NCI-H2171 treated with DMSO at 0.1 percent for 48 hours (cell line): ENCODE results near the gene CENPB.

ENCODE experiments used
- DNase-seq: peaks from one replicate; lab custom pipeline; 2025; lab: John Stamatoyannopoulos, UW

The CENPB gene

DNA sequence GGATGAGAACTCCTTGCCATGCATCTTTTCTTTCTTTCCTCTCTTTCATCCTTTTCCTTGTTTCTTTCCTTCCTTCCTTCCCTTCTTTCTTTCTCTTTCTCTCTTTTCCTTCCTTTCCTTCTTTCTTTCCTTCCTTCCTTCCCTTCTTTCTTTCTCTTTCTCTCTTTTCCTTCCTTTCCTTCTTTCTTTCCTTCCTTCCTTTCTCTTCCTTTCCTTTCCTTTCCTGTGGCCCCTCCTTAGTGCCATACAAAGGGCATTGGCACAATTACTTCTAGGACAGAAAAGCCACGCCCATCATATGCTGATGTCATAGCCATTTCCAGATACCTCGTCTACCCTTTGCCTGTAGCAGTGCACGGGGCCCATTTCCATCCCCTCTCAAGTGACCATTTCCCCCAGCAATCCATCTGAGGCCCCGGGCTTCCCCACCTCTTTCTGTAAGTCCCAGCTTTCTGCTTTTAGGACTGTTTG, 2.2 kb upstream of the CENPB start:
- no peak for DNase-seq

DNA sequence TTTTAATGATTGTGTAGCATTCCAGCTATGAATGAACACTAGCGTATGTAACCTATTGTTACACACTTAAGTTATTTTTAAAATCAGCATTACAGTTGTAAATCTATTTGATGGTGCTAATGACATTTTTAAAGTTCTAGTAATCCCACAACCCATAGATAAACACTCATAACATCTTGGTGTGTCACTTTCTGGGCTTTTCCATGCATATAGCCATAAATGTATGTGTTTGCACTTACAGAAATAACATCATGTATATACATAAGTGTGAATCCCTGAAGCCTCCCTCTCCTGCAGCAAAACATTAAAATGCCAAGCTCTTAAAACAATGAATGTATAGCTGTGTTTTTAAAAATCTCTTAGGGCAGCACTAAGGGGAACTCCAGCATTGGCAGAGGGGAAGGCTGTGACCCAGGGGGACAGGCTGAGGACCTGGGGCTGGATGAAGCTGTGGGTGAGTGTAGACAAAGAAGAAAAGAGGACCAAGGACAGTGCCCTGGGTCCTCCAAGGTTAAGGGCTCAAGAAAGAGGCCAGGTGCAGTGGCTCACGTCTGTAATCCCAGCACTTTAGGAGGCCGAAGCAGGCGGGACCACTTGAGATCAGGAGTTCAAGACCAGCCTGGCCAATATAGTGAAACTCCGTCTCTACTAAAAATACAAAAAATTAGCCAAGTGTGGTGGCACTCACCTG, 929 bp upstream of the CENPB start:
- DNase-seq, result no peak

DNA sequence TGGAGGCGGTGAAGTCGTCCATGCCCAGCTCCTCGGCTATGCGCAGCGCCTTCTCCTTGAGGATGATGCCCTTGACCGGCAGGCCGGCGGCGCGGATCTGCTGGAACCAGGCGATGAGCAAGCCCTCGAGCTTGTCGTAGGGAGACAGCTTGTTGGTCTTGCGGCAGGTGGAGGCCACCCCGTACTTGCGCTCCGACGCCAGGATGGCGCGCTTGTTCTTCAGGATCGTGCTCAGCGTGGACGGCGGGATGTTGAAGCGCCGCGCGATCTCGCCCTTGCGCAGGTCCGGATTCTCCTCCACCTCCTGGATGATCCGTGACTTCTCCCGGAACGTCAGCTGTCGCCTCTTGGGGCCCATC, 435 bp downstream of the CENPB start:
- peak; percentile 42 for DNase-seq

DNA sequence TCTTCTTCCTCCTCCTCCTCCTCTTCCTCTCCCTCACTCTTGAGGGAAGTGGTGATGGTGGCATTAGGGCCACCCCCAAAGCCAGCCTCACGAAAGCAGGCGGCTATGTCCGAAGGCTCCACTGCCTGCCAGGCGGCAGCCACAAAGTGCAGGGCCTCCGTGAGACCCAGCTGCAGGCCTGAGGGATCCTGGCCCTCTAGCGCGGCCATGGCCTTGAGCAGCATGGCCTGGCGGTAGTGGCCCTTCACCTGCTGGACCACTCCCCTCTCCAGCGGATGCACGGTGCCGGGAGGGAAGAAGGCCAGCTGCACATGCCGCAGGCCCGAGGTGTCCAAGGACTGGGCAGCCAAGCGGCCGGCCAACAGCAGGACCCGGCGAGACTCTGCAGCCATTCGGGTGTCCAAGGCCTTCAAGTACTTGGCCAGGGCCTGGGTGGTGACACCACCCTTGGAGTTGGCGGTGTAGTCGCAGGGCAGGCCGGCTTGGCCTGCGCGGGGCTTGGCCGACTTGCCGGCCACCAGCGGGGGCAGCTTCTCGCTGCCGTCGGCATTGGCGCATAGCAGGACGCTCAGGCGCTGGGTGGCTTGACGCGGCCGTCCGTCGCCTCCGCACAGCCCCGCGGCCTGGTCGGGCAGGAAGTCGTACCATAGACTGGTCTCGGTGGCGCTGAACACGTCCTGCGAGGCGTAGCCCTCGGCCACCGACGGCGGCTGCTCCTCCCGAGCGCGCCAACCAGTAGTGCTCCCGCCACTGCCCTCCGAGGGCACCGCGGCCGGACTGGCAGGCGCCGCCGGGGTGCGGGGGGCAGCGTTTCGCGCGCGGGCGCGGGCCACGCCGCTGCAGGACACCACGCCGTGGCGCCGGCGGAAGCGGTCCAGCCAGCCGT, 1.1 kb downstream of the CENPB start:
- DNase-seq, result no peak

DNA sequence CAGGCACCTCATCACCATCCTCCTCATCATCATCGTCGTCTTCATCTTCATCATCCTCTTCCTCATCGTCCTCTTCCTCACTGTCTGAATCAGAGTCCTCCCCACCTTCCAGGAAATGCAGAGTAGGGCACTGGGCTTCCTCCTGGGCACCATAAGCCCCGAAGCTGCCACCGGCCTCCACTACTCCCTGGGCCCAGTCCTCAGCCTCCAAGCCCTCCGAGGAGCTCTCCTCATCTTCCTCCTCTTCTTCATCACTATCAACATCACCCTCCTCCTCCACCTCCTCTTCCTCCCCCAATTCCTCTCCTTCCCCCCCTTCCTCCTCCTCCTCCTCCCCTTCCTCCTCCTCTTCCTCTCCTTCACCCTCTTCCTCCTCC, 1.7 kb downstream of the CENPB start:
- DNase-seq, result no peak

DNA sequence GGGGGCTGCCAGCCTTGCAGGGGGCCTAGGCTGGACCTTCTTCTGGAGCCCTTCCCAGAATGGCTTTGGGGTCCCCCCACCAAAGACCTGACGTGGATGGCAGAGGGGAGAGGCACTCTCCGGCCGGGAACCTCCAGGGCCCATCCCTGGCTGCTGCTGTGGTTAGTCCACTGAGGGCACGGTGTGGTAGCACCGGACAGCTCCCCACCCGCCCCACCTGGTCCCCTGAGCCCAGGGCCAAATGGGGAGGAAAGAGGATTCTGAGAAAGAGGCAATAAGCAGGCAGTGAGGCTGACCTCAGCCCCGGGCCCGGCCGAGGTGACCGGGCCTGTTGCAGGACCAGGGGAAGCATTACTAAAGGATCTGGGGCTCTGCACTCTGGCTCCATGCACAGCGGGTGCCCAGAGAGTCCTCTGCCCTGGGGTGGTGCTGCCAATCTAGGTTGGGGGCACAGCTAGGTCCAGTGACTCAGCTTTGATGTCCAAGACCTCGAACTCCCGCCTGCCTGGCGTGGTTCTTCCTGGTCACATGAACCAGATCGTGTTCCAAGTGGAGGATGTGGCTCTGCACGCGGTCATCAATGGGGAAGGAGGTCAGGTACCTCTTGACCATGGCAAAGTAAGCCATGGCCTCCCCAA, 2.2 kb downstream of the CENPB start:
- DNase-seq, result no peak

DNA sequence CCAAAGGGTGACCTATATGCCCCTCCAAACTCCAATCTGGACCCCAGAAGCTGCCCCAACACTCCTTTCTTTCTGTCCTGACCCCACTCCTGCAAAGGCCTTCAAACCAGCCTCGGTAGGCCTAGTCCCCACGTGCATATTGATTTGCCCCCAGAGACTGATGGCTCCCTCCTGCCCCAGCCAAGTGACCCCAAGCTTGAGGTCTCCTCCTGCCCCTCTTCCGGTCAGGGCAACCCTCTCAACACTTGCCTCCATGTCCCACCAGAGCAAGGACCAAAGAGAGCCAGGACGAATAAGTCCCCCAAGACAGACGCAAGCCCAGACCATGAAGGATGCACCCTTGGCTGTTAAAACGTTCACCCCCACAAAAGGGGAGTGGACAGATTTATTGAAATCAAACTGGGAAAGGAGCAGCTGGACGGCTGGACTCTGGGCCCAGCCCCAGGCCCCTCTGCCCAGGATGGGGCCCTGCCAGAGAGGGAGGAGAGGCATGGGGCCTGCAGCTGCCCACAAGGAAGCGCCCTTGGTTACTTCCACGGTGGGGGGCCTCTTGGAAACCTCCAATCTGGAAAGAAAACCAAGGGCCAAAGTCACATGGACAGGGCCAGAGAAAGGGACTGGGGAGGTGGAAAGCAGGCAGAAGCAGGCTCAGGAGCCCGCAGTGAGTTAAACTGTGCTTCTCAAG, 2.9 kb downstream of the CENPB start:
- no peak for DNase-seq

DNA sequence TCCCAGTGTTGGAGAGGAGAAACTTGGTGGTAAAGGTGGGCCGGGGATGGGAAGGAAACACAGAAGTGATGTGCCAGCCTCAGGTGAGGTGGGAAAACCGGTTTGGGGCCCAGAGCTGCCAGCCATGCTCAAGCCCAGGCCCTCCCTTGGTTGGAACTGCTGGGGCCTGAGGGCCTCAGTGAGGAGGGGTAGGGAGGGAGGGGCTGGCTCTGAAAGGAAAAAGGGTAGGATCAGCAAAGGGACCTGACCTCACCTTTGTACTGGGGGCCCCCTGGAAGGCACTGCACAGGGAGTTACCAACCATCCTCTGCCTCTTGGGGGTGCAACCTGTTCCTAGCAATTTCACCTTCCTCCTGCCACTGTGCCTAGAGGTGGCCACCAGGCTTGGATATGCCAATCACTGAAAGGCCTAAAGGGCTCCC, 3.5 kb downstream of the CENPB start:
- DNase-seq, result no peak

DNA sequence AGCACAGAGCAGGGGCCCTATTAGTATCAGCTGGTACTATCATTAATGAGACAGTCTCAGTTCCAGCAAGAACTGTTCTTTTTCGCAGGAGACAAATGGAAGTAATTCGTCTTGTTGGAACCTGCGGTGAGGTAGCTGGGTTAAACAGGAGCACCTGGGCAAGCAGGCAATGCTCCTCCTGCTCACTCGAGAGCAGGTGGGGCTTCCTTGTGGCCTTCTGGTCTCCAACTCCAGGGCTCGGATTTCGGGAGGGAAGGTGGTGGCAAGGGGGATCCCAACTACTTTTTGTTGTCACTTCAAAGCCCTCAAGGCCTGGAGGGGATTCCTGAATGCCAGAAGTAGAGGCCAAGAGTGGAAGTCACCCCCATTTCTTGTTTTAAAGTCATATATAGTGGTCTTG, 3.9 kb downstream of the CENPB start:
- peak; percentile 41 for DNase-seq

DNA sequence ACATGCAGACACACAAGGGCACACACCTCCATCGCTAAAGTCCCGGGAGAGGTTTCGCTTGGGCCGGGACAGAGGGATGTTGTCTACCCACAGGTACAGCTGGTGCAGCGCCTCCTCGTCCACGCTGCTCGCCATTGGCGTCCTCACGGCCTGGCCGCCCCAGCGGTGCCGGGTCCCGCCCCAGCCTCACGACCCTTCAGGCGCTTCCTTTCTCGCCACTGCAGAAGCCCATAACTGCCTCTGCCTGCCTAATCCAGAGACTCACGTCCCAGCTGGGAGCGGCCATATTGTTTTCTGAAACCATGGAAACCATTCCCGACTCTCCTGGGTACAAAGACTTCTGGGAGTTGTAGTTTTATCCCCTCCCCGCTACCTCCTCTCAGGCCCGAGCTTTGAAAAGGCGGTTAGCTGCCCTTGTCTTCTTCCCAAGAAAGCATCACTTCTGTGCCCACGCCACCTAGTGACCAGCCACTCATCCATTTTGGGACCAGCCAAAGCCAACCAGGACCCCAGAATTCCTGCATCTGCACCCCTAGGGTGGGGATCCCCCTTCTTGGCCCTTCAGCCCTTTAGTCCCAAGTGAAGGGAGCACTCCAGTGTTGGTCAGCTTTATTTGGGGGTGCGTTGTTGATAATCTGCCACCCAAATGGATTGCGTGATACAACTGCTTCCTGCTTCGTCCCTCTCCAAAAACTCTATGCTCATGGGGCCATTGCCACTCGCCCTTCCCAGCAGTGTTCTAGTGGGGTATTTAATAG, 5.2 kb downstream of the CENPB start, which contains the start of gene SPEF1:
SPEF1 (minus strand) TSS at position 296 of the 758 bp plus-strand sequence; CDS start at position 135, 161 bp downstream.
- peak; percentile 93 for DNase-seq

DNA sequence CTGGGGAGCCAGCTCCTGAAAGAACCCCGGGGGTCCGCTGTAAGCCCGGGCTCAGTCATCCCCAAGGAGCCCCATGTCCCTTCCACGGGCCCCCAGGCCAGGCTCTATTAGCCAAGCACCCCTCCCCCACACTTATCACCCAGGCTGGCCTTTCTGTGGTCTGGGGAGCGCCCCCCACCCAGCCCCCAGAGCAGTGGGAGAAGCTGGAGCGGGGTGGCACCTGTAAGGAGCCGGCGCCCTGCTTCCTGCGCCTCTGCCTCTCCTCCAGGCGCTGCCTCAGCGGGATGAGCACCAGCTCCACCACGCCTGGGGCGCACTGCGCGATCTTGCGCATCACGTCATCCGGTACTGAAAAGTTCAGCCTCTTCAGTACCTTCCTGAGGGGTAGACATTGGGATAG, 7.6 kb downstream of the CENPB start:
- DNase-seq, result no peak

DNA sequence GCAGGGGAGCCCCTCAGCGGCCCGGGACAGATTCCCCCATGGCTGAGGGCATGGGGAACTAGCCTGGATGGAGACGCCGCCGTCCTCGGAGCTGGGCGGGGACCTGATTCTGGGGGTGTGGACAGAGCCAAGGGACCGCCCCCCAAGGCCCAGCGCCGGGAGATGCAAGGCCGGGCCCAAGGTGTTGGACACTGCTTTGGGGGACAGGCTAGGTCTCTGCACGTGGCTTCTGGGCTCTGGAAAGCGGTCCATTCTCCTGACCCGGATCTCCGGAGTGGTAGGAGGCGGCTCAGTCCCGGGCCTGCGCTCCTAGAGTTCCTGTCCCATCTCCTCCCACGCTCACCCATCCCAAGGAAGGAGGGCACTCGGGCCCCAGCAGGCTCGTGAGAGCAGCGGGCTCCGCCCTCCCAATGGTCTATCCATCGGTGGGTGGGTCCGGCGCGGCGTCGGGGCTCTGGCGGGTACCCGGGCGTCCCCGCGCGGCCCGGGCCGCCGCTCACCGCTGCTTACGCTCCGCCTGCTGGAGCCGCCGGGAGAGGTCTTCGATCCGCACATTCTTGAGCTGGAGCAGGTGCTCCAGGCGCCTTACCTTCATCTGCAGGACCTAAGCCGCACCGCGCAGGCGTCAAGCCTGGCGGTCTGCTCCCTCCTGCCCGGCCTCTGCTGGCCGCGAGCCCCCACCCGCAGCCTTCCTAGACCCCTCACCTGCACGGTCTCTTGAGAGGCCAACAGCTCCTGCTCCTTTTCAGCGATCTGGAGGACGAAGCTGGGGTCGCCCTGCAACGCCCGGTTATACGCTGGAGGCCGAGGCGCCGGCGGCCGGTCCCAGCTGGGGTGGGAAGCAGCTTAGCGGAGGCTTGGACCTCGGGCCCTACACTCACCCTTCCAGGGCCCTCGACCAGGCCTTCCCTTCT, 8.6 kb downstream of the CENPB start:
- peak; percentile 78 for DNase-seq

DNA sequence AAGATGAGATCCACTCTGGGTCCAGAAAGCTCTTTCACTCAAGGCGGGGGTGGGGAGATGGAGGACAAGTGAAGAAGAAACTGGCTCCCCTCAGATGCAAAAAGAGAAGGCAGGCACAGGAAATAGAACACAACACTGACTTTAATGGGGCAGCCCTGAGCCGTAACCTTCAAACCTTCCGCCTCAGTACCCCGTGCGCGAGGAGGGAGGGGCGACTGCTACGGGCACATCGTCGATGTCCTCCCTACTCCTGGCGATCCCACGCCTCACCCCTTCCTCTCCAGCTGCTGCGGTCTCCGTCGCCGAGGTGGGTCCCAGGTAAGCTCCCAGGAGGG, 9.2 kb downstream of the CENPB start:
- no peak for DNase-seq

DNA sequence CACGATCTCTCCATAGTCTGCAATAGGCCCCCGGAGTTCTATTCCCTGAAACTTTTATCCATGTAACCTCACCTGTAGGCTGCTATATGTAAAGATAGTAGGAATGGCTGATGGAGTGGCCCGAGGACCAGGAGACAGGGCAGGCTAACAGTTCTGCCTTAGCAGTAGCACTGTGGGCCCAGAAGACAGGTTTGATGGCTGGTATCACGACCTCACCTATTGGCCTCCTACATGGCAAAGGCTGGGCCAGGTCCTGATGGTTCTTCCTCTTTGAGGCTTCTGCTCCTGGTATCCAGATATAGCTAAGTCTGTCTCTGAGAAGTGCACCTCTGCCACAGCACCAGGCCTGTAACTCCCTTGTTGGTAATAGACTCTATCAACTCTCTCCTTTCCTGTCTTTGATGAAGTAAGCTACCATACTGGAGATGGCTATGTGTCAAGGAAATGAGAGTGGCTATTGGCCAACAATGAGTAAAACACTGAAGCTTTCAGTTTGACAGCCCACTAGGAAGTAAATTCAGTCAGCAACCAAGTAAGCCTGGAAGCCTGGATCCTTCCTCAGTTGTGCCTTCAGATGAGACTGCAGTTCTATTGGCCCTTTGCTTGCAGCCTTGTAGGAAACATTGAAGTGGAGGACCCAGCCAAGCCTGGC, 11.0 kb downstream of the CENPB start:
- no peak for DNase-seq

DNA sequence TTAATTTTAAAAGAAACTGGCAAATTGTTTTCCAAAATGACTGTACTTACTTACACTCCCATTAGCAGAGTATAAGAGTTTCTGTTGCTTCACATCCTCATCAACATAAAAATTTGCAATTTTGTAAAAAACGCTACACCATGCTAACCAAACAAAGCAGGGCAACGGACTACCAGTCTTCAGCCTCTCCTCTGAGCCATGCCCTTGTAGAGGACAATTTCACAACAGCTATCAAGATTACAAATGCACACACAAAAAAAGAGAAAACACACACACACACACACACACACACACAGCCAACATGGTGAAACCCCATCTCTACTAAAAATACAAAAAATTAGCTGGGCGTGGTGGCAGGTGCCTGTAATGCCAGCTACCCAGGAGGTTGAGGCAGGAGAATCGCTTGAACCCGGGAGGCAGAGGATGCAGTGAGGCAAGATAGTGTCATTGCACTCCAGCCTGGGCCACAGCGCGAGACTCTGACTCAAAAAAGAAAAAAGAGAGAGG, 14.9 kb downstream of the CENPB start:
- no peak for DNase-seq

DNA sequence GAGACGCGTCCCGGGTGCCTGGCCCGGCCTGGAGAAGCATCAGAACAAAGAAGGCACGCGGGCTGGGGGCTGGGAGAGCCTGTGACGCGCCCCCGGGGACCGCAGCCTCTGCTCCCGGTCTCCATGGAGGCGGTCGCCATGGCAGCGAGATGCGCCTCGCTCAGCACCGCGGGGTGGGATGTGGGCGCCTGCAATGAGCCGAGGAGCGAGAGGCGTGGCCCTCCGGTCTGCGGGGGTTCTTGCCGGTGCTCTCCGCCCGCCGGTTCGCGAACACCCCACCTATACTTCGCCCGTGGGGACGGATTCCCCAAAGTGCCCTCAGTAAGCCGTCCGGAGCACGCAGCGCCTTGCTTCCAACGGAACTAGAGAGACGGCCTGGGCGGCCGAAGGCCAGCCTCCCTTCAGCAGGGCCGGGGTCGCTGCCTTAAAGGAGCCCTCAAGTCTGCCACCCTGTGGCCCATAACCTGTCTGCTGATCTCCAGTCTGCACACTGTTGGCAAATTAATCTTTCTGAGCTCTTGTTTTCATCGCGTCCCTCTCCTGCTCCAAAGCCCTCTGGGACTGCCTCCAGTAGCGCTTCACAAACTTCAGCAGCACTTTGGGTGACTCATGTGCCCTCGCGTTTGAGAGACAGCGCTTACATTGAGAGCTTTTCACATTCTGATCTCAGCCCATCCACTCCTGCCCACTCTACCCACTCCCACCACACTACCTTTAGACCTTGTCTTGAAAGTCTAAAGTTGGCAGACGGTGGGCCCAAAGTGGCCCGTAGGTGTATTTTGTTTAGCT, 18.0 kb downstream of the CENPB start:
- peak; percentile 94 for DNase-seq

DNA sequence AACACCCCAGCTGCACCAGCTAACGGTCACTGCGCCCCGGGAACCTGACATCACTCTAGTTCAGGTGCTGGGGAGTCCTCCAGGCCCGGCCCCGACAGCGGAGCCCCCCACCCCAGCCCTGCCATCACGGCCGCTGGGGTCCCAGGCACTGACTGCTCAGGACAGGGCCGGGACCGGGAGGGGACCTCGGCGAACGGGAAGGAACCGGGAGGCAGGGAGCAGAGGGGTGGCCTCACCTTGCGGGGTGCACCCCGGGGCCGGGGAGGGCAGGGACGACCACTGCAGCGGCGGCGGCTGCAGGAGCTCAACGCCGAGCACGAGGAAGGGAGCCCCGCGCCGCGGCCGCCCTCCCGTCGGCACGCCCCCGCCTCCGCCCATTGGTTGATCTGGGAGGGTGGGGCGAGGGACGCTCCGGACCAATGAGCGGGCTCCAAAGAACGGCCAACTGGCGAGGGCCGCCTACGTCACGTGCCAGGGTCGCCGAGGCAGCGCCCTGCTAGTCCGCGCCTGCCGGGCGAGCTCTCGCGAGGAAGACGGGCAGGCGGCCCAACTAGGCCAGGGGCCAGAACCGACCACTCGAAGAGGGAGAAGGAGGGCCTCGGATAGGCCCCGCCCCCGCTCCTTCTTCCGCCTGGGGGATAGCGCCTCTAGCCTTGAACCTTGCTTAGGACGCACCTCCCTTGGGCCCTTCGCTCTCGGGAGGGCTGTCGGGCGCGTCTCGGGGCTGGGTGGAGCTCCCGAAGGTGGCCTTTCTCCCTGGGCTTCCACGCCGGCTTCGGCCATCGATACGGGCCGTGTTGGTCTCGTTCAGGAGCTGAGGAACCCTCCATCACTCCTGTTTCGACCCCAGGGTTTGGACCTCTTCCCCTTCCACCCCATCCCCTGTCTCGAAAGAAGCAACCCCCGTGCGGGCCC, 18.9 kb downstream of the CENPB start, which contains the start of gene ADISSP:
ADISSP (minus strand) TSS at position 327 of the 915 bp plus-strand sequence. CDS start 7,653 bp downstream, outside the sequence.
- DNase-seq, result peak; percentile 99

DNA sequence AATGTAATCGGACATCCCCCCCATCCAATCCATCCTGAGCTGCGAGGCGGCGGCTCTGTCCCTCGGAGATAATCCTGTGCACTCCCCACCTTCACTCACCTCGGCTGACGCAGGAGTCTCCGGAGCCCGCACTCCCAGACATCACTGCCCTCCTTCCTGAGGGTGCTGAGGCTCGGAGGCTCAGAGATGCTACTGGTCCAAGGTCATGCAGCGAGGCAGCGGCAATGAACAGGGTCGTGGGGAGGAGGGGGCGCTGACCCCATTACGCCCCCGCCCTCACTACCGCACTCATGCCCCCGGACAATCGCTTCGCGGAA, 19.5 kb downstream of the CENPB start:
- peak; percentile 9 for DNase-seq
